RWPE2 (cell line): ENCODE measurements around the gene PLXNA3.

ENCODE experiments used
- ATAC-seq: fragments of 200-7000 bp; cut with Tn5 transposase; 3 replicates; pipeline ENCODE4 v1.9.1; 2021; ENCODE audit warnings: low read depth
- DNase-seq: peaks from one replicate; pipeline ENCODE4 v3.0.0-alpha.2; 2020; ENCODE audit warnings: low spot score
- H3K27ac ChIP-seq: fragments of 450-650 bp; 2 replicates; pipeline ENCODE4 v1.5.1; 2017; ENCODE audit warnings: mild to moderate bottlenecking; ENCODE audit not compliant: poor library complexity, severe bottlenecking
- H3K27me3 ChIP-seq: fragments of 250-450 bp; sonication (Bioruptor Pico); 2 replicates; pipeline ENCODE4 v1.5.1; 2021; ENCODE audit warnings: mild to moderate bottlenecking, moderate library complexity; ENCODE audit not compliant: insufficient read depth, poor library complexity, severe bottlenecking
- H3K36me3 ChIP-seq: fragments of 250-450 bp; sonication (Bioruptor Pico); 2 replicates; pipeline ENCODE4 v1.5.1; 2020; ENCODE audit warnings: low read depth, mild to moderate bottlenecking, moderate library complexity
- H3K4me1 ChIP-seq: fragments of 250-450 bp; sonication (Bioruptor Pico); 2 replicates; pipeline ENCODE4 v1.5.1; 2021; ENCODE audit warnings: mild to moderate bottlenecking, moderate library complexity; ENCODE audit not compliant: insufficient read depth, poor library complexity, severe bottlenecking
- H3K4me3 ChIP-seq: fragments of 250-450 bp; sonication (Bioruptor Pico); 2 replicates; pipeline ENCODE4 v1.5.1; 2021; ENCODE audit warnings: mild to moderate bottlenecking, moderate library complexity; ENCODE audit not compliant: severe bottlenecking
- H3K9me3 ChIP-seq: fragments of 250-450 bp; sonication (Bioruptor Pico); 2 replicates; pipeline ENCODE4 v1.5.1; 2021; ENCODE audit warnings: mild to moderate bottlenecking, moderate library complexity; ENCODE audit not compliant: severe bottlenecking
- CTCF ChIP-seq: fragments of 450-650 bp; IDR thresholded peaks from one replicate; pipeline ENCODE4 v1.5.1; 2017; ENCODE audit warnings: mild to moderate bottlenecking, moderate library complexity; ENCODE audit not compliant: poor library complexity, severe bottlenecking

Gene PLXNA3

GRCh38 chrX:154470434-154470833 is 12.4 kb downstream of the PLXNA3 start:
- no peaks in the 10 kb centered on the region for H3K4me1 ChIP-seq
- DNase-seq (no peak), ATAC-seq (no peak)
- no peak overlapping the region for H3K27ac ChIP-seq
- no peak for TF ChIP-seq CTCF
- no peaks in the 10 kb centered on the region for H3K27me3 ChIP-seq
- H3K36me3 ChIP-seq: no peaks in the 10 kb centered on the region
- H3K4me3 ChIP-seq: no peak overlapping the region
- no peaks in the 10 kb centered on the region for H3K9me3 ChIP-seq

GRCh38 chrX:154470914-154471568 is 13.0 kb downstream of the PLXNA3 start:
- no peak for DNase-seq
- H3K27ac ChIP-seq: no peak overlapping the region
- no peak for ATAC-seq
- TF ChIP-seq CTCF: no peak
- no peaks in the 10 kb centered on the region for H3K9me3 ChIP-seq
- no peak overlapping the region for H3K4me3 ChIP-seq
- H3K27me3 ChIP-seq: no peaks in the 10 kb centered on the region
- no peaks in the 10 kb centered on the region for H3K36me3 ChIP-seq
- H3K4me1 ChIP-seq: no peaks in the 10 kb centered on the region

GRCh38 chrX:154471839-154472684 is 14.0 kb downstream of the PLXNA3 start:
- Histone ChIP-seq H3K27me3 (no peaks in the 10 kb centered on the region), H3K4me3 (no peak overlapping the region), H3K4me1 (no peaks in the 10 kb centered on the region), H3K36me3 (no peaks in the 10 kb centered on the region), H3K27ac (no peak overlapping the region), H3K9me3 (no peaks in the 10 kb centered on the region)
- TF ChIP-seq CTCF: no peak
- DNase-seq (no peak), ATAC-seq (no peak)

GRCh38 chrX:154472685-154473632 is 14.9 kb downstream of the PLXNA3 start:
- DNase-seq (no peak), ATAC-seq (no peak; the same call in 2 of the 3 replicates)
- Histone ChIP-seq H3K27ac (no peak overlapping the region), H3K27me3 (no peaks in the 10 kb centered on the region), H3K4me1 (no peaks in the 10 kb centered on the region), H3K36me3 (no peaks in the 10 kb centered on the region), H3K4me3 (no peak overlapping the region), H3K9me3 (no peaks in the 10 kb centered on the region)
- TF ChIP-seq CTCF: no peak
